ENCODE results near the gene GATAD2A. TPM values are rescaled to one million over a fixed set of nuclear protein-coding genes. Genes with fewer than 3 reads are reported as not detected.

GATAD2A gene
- total and polyA plus RNA-seq, 2 donors from 2014 or later = 18.0 to 91.0 TPM

- Histone ChIP-seq H3K27ac (ENCODE audit: low read depth in 2 of 2, low read length in 2 of 2) (no peak overlapping the region), H3K4me3 (ENCODE audit: low read length in 3 of 3) (no peak overlapping the region), H3K36me3 (ENCODE audit: control insufficient read depth in 2 of 3, insufficient read depth in 3 of 3, low read length in 3 of 3) (no peaks in the 10 kb centered on the region), H3K4me1 (ENCODE audit: control insufficient read depth in 2 of 3, insufficient read depth in 2 of 3, low read depth in 1 of 3, low read length in 3 of 3) (peaks cover 0 to 19% (median 15%) of the 10 kb centered on the region in 3 donors), H3K9me3 (ENCODE audit: control insufficient read depth in 2 of 3, insufficient read depth in 1 of 3, low read length in 3 of 3) (no peaks in the 10 kb centered on the region), H3K27me3 (ENCODE audit: control insufficient read depth, insufficient read depth, low read length) (no peaks in the 10 kb centered on the region), H3K9ac (ENCODE audit: low read length in 3 of 3) (no peak overlapping the region)
- intact Hi-C loops (cut with DNase I) = no loop called here
- no peak for DNase-seq
- FAIRE-seq = no peak
- TF ChIP-seq, protein P1, sequence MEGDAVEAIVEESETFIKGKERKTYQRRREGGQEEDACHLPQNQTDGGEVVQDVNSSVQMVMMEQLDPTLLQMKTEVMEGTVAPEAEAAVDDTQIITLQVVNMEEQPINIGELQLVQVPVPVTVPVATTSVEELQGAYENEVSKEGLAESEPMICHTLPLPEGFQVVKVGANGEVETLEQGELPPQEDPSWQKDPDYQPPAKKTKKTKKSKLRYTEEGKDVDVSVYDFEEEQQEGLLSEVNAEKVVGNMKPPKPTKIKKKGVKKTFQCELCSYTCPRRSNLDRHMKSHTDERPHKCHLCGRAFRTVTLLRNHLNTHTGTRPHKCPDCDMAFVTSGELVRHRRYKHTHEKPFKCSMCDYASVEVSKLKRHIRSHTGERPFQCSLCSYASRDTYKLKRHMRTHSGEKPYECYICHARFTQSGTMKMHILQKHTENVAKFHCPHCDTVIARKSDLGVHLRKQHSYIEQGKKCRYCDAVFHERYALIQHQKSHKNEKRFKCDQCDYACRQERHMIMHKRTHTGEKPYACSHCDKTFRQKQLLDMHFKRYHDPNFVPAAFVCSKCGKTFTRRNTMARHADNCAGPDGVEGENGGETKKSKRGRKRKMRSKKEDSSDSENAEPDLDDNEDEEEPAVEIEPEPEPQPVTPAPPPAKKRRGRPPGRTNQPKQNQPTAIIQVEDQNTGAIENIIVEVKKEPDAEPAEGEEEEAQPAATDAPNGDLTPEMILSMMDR (IDR thresholded peaks at IDR 0.05; ENCODE audit: borderline replicate concordance, extremely low read depth, insufficient read depth) = no peak
Measured at GRCh38 chr19:19434483-19435045, 29.1 kb downstream of the GATAD2A start.

GRCh38 chr19:19436137-19436691, 30.7 kb downstream of the GATAD2A start:
- Histone ChIP-seq H3K36me3 (ENCODE audit: control insufficient read depth in 2 of 3, insufficient read depth in 3 of 3, low read length in 3 of 3) (no peaks in the 10 kb centered on the region), H3K27ac (ENCODE audit: low read depth in 2 of 2, low read length in 2 of 2) (no peak overlapping the region), H3K4me3 (ENCODE audit: low read length in 3 of 3) (no peak overlapping the region), H3K9ac (ENCODE audit: low read length in 3 of 3) (no peak overlapping the region), H3K9me3 (ENCODE audit: control insufficient read depth in 2 of 3, insufficient read depth in 1 of 3, low read length in 3 of 3) (no peaks in the 10 kb centered on the region), H3K27me3 (ENCODE audit: control insufficient read depth, insufficient read depth, low read length) (no peaks in the 10 kb centered on the region), H3K4me1 (ENCODE audit: control insufficient read depth in 2 of 3, insufficient read depth in 2 of 3, low read depth in 1 of 3, low read length in 3 of 3) (peaks cover 0 to 19% (median 15%) of the 10 kb centered on the region in 3 donors)
- TF ChIP-seq, protein P1 (IDR thresholded peaks at IDR 0.05; ENCODE audit: borderline replicate concordance, extremely low read depth, insufficient read depth) = no peak
- intact Hi-C loops (cut with DNase I) = no loop called here
- DNase-seq = no peak
- FAIRE-seq = no peak

DNA sequence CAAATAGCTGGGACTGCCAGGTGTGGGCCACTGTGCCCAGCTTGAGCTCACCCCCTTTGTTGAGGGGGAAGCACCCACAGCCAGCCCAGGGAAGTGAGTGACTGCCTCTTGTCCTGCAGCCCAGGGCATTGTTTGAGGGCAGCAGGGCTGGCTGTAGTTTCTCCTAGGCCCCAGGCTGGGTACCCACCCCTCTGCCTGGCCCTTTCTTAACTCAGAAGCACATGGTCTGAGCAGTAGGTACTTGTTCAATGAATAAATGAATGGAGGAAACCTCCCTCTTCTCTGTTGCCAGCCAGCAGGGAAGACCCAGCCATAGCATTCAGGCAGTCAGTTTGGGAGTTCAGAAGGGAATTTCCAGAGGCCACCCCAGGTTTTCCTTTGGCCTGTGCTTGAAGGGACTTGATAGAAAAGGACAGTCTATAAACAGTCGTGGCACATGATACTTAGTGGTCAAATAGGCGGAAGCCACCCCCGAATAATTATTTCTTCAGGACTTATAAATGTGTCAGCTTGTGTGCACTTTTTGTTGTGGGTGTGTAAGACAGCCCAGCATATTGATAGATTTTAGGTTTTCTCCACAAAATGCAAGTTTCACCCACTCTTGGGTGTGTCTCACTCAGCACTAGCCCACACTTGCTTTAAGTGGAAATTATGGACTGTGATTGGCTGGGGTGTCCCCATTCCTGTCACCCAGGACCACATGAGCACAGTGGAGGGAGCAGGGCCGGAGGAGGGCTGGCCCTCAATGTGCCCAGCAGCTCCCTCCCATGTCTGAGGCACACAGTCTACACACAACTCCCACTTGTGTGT, 33.1 kb downstream of the GATAD2A start:
- no peaks in the 10 kb centered on the region for H3K27me3 ChIP-seq (ENCODE audit: control insufficient read depth, insufficient read depth, low read length)
- intact Hi-C loops (cut with DNase I) = no loop called here
- H3K4me3 ChIP-seq (ENCODE audit: low read length in 3 of 3) = no peak overlapping the region
- FAIRE-seq (no peak), DNase-seq (no peak)
- no peak overlapping the region for H3K27ac ChIP-seq (ENCODE audit: low read depth in 2 of 2, low read length in 2 of 2)
- no peak overlapping the region for H3K9ac ChIP-seq (ENCODE audit: low read length in 3 of 3)
- TF ChIP-seq, protein P1 (IDR thresholded peaks at IDR 0.05; ENCODE audit: borderline replicate concordance, extremely low read depth, insufficient read depth) = no peak
- peaks cover 0 to 15% (median 11%) of the 10 kb centered on the region in 3 donors for H3K4me1 ChIP-seq (ENCODE audit: control insufficient read depth in 2 of 3, insufficient read depth in 2 of 3, low read depth in 1 of 3, low read length in 3 of 3)
- no peaks in the 10 kb centered on the region for H3K9me3 ChIP-seq (ENCODE audit: control insufficient read depth in 2 of 3, insufficient read depth in 1 of 3, low read length in 3 of 3)
- H3K36me3 ChIP-seq (ENCODE audit: control insufficient read depth in 2 of 3, insufficient read depth in 3 of 3, low read length in 3 of 3) = peaks cover 0 to 3% (median 0%) of the 10 kb centered on the region in 3 donors

Data from kidney (tissue), 14 donors.